HG02759 (cell line): Measurements from ENCODE around the gene SLC16A8.

Source experiments
- ATAC-seq: cut with Tn5 transposase; IDR thresholded peaks from one replicate; pipeline ENCODE4 v1.9.1; 2021; ENCODE audit warnings: mild to moderate bottlenecking, moderate library complexity; ENCODE audit not compliant: unreplicated experiment

SLC16A8 gene

GRCh38 chr22:38032681-38033521, 51.1 kb downstream of the SLC16A8 start:
- ATAC-seq, result no peak

- ATAC-seq, result no peak
Observed at GRCh38 chr22:38031491-38031890, 52.5 kb downstream of the SLC16A8 start.

- ATAC-seq, result no peak
Observed at GRCh38 chr22:38030311-38031133, 53.5 kb downstream of the SLC16A8 start.

GRCh38 chr22:38029901-38030300, 54.1 kb downstream of the SLC16A8 start:
- no peak for ATAC-seq

- no peak for ATAC-seq
Observed at GRCh38 chr22:38029370-38029769, 54.6 kb downstream of the SLC16A8 start.

- ATAC-seq, result no peak
Observed at GRCh38 chr22:38028344-38029130, 55.4 kb downstream of the SLC16A8 start.
